ENCODE results near the gene NDUFA8.

GRCh38 chr9:122172131-122172530, 12.6 kb upstream of the NDUFA8 start:
- no peak for TF ChIP-seq EP300 (IDR thresholded peaks at IDR 0.05)
- TF ChIP-seq CTCF (IDR thresholded peaks at IDR 0.05), result no peak
